ENCODE measurements around the gene PPP1R7. TPM values are rescaled to one million over a fixed set of nuclear protein-coding genes. Genes with fewer than 3 reads are reported as not detected.
A peak's percentile ranks its signal among the peaks of the same experiment; 100 is the strongest.

The PPP1R7 gene
- total and polyA plus RNA-seq, 8 donors: 61.6 to 80.0 (median 71.3) TPM

DNA sequence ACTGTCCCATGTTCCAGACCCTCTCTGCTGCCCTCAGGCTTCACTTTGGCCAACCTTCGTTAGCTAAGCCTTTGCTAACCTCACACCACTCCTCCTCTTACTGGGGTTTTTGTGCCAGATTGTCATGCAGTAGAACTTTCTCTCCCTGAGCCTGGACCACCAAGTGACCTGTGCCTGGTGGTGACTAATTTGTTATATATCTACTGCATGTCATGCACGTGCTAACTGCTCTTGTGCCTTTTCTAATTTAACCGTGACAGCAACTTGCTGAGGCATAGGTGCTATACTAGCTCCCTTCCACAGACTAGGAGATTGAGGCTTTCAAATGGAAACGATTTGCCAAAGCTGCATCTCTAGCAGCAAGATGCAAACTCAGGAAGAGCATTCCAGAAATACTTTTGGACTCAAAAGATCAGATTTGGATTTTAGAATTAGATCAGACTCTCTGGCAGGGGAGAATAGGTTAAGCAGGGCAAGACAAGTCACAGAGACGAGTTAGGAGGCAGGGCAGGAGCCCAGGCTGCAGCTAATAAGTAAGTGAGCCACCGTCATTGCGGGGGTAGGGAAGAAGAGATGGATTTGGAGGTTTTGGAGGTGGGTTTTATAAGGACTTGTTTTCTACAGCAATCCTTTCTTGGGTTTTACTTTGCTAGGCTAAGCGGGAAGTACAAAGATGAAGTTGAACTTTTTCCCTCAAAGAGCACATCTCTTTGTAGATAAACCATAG lies 1.8 kb downstream of the PPP1R7 start:
- DNase-seq (peak in 1 of 4 donors; percentile 1), ATAC-seq (no peak)
- Histone ChIP-seq H3K27ac (no peak overlapping the region), H3K9me3 (no peaks in the 10 kb centered on the region), H3K36me3 (peaks cover 0 to 23% of the 10 kb centered on the region in 2 donors), H3K4me1 (peaks cover 8 to 26% of the 10 kb centered on the region in 2 donors), H3K4me3 (no peak overlapping the region), H3K27me3 (no peaks in the 10 kb centered on the region)
- intact Hi-C loops (cut with DNase I): no loop called here
- TF ChIP-seq CTCF (IDR thresholded peaks at IDR 0.05): no peak

GRCh38 chr2:241153616-241154015 lies 3.3 kb downstream of the PPP1R7 start:
- Histone ChIP-seq H3K27me3 (no peaks in the 10 kb centered on the region), H3K4me3 (no peak overlapping the region), H3K4me1 (peaks cover 8 to 25% of the 10 kb centered on the region in 2 donors), H3K9me3 (no peaks in the 10 kb centered on the region), H3K27ac (no peak overlapping the region), H3K36me3 (peaks cover 0 to 38% of the 10 kb centered on the region in 2 donors)
- TF ChIP-seq CTCF (IDR thresholded peaks at IDR 0.05): no peak
- ATAC-seq: no peak
- intact Hi-C loops (cut with DNase I): no loop called here
- peak in 1 of 4 donors; percentile 3 for DNase-seq

DNA sequence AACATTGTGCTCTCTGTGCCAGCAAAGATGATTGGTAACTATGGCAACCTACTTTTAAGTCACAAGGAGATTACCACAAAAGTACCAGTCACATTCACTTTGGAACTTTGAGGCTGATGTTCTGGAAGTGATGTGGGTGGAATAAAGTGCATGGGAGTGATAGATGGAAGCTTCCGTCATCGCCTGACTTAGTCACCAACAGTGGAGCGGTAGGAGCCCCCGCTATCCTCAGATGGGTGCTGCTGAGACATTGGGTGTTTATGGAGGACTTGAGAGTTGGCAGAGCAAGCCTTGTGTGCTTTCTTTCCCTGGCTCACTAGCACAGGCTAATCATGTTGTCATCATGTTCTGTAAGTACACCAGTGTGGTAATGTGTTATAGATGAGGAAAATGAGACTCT lies 4.6 kb downstream of the PPP1R7 start:
- no peak for TF ChIP-seq CTCF (IDR thresholded peaks at IDR 0.05)
- intact Hi-C loops (cut with DNase I): no loop called here
- Histone ChIP-seq H3K27me3 (no peaks in the 10 kb centered on the region), H3K4me3 (no peak overlapping the region), H3K27ac (no peak overlapping the region), H3K36me3 (peaks cover 0 to 51% of the 10 kb centered on the region in 2 donors), H3K4me1 (peaks cover 8 to 22% of the 10 kb centered on the region in 2 donors), H3K9me3 (no peaks in the 10 kb centered on the region)
- ATAC-seq (no peak), DNase-seq (no peak)

DNA sequence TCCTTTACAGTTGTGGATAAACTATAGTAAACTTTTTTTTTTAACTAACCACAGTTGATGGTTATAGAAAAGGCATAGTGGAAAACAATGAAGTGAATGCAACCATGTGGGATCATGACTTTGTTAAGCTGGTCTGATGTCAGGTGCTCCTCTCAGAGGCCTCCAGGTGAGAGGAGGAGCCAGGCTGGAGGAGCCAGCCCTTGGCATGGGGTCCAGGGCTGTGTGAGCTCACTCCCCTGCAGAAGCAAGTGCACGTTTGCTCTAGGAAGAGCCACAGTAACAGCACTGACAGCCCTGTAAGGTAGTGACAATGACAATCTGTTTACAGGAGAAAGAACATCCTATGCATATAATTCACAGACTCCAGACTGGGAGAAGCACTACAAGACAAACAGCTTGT lies 5.7 kb downstream of the PPP1R7 start:
- no peaks in the 10 kb centered on the region for H3K9me3 ChIP-seq
- intact Hi-C loops (cut with DNase I): no loop called here
- H3K4me1 ChIP-seq: peaks cover 6 to 18% of the 10 kb centered on the region in 2 donors
- ATAC-seq (no peak), DNase-seq (no peak)
- H3K36me3 ChIP-seq: peaks cover 0 to 59% of the 10 kb centered on the region in 2 donors
- H3K4me3 ChIP-seq: no peak overlapping the region
- no peak overlapping the region for H3K27ac ChIP-seq
- TF ChIP-seq CTCF (IDR thresholded peaks at IDR 0.05): no peak
- H3K27me3 ChIP-seq: no peaks in the 10 kb centered on the region

DNA sequence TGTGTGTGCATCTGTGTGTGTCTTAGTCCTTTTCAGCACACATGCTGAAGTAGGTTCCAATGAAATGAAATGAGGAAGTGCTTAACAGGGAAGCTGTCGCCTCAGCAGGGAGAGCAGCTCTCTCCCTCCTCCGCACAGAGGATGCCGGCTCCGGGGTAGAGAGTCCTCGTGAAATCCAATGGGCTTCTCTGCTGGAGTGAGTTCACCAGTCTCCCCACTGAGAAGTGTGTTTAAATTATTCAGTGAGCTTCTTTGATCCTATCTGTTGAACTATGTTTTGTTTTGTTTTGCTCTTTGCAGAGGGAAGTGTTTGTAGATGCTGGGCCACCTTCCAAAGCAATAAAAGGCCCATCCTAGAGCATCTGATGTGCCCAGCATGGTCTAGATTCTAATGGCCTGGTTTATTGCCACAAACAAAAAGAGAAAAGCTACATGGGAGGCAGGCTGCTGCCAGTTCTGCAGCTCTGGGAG lies 6.7 kb downstream of the PPP1R7 start:
- H3K36me3 ChIP-seq: peaks cover 0 to 64% of the 10 kb centered on the region in 2 donors
- no peaks in the 10 kb centered on the region for H3K27me3 ChIP-seq
- H3K27ac ChIP-seq: no peak overlapping the region
- no peak for TF ChIP-seq CTCF (IDR thresholded peaks at IDR 0.05)
- ATAC-seq: no peak
- H3K9me3 ChIP-seq: no peaks in the 10 kb centered on the region
- intact Hi-C loops (cut with DNase I): no loop called here
- no peak overlapping the region for H3K4me3 ChIP-seq
- H3K4me1 ChIP-seq: peaks cover 4 to 16% of the 10 kb centered on the region in 2 donors
- DNase-seq: no peak

Data from left lung (tissue), 10 donors.